ENCODE results near the gene IFNAR1. TPM values are rescaled to one million over a fixed set of nuclear protein-coding genes. Genes with fewer than 3 reads are reported as not detected.

The IFNAR1 gene
- total and polyA plus RNA-seq, 9 of the 15 experiments (the other 6 are each of a cell fraction or from before 2014, with no cell fraction given): 8.6 to 31.8 (median 14.8) TPM

GRCh38 chr21:33360881-33361602 lies 36.3 kb downstream of the IFNAR1 start (continued):
- TF ChIP-seq RREB1 (CRISPR knock-in tag; IDR thresholded peaks at IDR 0.05) (0 out of 2 replicates have a peak, but pooled peaks have one; percentile 27), ARID4B (CRISPR knock-in tag; IDR thresholded peaks at IDR 0.05) (no peak; the same call in 1 of the 2 replicates), LARP7 (IDR thresholded peaks at IDR 0.05) (no peak), ZNF232 (CRISPR knock-in tag; IDR thresholded peaks at IDR 0.05) (no peak), ZNF507 (tag; conservative IDR thresholded peaks at IDR 0.05) (no peak), STAG1 (CRISPR knock-in tag; IDR thresholded peaks at IDR 0.05; ENCODE audit: borderline replicate concordance) (peak; percentile 9; the same call in 1 of the 2 replicates), EHMT2 (IDR thresholded peaks at IDR 0.05) (peak; percentile 20; the same call in 1 of the 2 replicates), HDAC8 (tag; IDR thresholded peaks at IDR 0.05) (no peak), ZNF212 (CRISPR knock-in tag; IDR thresholded peaks at IDR 0.05) (no peak), RB1 (IDR thresholded peaks at IDR 0.05; ENCODE audit: low read depth) (peak; percentile 50; the same call in 1 of the 2 replicates), RFX1 (IDR thresholded peaks at IDR 0.05) (no peak), ZNF146 (CRISPR knock-in tag; IDR thresholded peaks at IDR 0.05; ENCODE audit: unreplicated experiment) (no peak), GMEB1 (CRISPR knock-in tag; IDR thresholded peaks at IDR 0.05) (no peak), KLF16 (IDR thresholded peaks at IDR 0.05) (peak; percentile 67)
